ENCODE measurements around the gene LPA. TPM values are rescaled to one million over a fixed set of nuclear protein-coding genes. Genes with fewer than 3 reads are reported as not detected.
"Not testable (repeated sequence)": the region's sequence is repeated elsewhere in the genome, so short reads cannot be mapped to it uniquely, and the experiment has no call there.

LPA gene
- polyA plus RNA-seq, 1 experiment, result not detected

- no peak for DNase-seq (ENCODE audit: low read depth, low spot score)
- Histone ChIP-seq H3K4me3 (ENCODE audit: low read depth, low read length) (no peak overlapping the region), H3K9me3 (ENCODE audit: control insufficient read depth, insufficient read depth, low read length) (peaks cover 37% of the 10 kb centered on the region), H3K27me3 (ENCODE audit: control insufficient read depth, insufficient read depth, low read length) (no peaks in the 10 kb centered on the region), H3K27ac (ENCODE audit: low read depth, low read length) (no peak overlapping the region)
- TF ChIP-seq CTCF (IDR thresholded peaks at IDR 0.05; ENCODE audit: low read depth, low read length), result no peak
- POLR2A ChIA-PET, result no interaction called here
- CTCF ChIA-PET, result no interaction called here
Measured at GRCh38 chr6:160692369-160692959, 28.4 kb upstream of the LPA start.

DNA sequence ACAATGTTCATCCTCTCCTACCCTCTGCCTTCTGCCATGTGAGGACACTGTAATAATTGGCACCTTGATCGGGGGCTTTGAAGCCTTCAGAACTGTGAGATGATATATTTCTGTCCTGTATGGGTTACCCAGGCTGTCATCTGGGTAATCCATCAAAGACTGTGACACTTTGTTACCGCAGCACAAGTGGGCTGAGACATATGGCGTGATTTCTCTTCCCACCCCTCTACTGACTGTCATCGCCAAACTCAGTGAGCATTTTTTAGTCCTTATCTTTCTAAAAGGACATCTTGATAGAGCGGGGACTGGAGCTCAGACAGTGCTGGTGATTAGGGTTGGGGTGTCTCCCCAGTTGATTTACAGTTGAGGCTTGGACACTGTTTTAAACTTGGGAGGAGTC, 27.5 kb upstream of the LPA start:
- DNase-seq (ENCODE audit: low read depth, low spot score), result no peak
- Histone ChIP-seq H3K27me3 (ENCODE audit: control insufficient read depth, insufficient read depth, low read length) (no peaks in the 10 kb centered on the region), H3K27ac (ENCODE audit: low read depth, low read length) (no peak overlapping the region), H3K4me3 (ENCODE audit: low read depth, low read length) (no peak overlapping the region), H3K9me3 (ENCODE audit: control insufficient read depth, insufficient read depth, low read length) (peaks cover 37% of the 10 kb centered on the region)
- POLR2A ChIA-PET, result no interaction called here
- CTCF ChIA-PET, result no interaction called here
- no peak for TF ChIP-seq CTCF (IDR thresholded peaks at IDR 0.05; ENCODE audit: low read depth, low read length)

DNA sequence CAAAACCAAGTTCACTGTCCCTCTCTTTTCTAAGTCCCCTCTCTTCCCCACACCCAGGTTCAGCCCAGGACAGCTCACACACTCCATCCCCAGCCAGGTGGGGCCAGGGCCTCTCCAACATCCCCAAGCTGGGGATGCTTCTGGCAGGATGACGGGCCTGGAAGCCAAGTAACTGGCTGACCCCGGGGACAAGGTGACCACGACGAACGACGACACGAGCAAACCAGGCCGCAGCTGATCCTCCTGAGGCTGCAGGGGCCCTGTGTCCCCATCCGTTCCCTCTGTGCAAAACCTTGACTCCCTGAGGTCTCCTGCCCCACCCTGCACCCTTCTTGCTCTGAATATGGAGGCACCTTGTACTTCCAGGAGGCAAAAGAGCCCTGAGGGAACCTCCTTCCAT, 26.4 kb upstream of the LPA start:
- TF ChIP-seq CTCF (IDR thresholded peaks at IDR 0.05; ENCODE audit: low read depth, low read length), result no peak
- DNase-seq (ENCODE audit: low read depth, low spot score), result no peak
- ChIA-PET POLR2A (no interaction called here), CTCF (no interaction called here)
- Histone ChIP-seq H3K27ac (ENCODE audit: low read depth, low read length) (no peak overlapping the region), H3K27me3 (ENCODE audit: control insufficient read depth, insufficient read depth, low read length) (no peaks in the 10 kb centered on the region), H3K4me3 (ENCODE audit: low read depth, low read length) (no peak overlapping the region), H3K9me3 (ENCODE audit: control insufficient read depth, insufficient read depth, low read length) (peaks cover 41% of the 10 kb centered on the region)

GRCh38 chr6:160685762-160686450, 21.8 kb upstream of the LPA start:
- Histone ChIP-seq H3K27ac (ENCODE audit: low read depth, low read length) (no peak overlapping the region), H3K9me3 (ENCODE audit: control insufficient read depth, insufficient read depth, low read length) (peaks cover 28% of the 10 kb centered on the region), H3K27me3 (ENCODE audit: control insufficient read depth, insufficient read depth, low read length) (no peaks in the 10 kb centered on the region), H3K4me3 (ENCODE audit: low read depth, low read length) (no peak overlapping the region)
- ChIA-PET POLR2A (no interaction called here), CTCF (no interaction called here)
- no peak for DNase-seq (ENCODE audit: low read depth, low spot score)
- TF ChIP-seq CTCF (IDR thresholded peaks at IDR 0.05; ENCODE audit: low read depth, low read length), result no peak

GRCh38 chr6:160685101-160685761, 21.2 kb upstream of the LPA start:
- POLR2A ChIA-PET; H3K4me3 ChIP-seq (ENCODE audit: low read depth, low read length); H3K27ac ChIP-seq (ENCODE audit: low read depth, low read length); DNase-seq (ENCODE audit: low read depth, low spot score); H3K27me3 ChIP-seq (ENCODE audit: control insufficient read depth, insufficient read depth, low read length); CTCF ChIA-PET: not testable (repeated sequence)
- H3K9me3 ChIP-seq (ENCODE audit: control insufficient read depth, insufficient read depth, low read length), result peaks cover 21% of the 10 kb centered on the region

Measured in AG04450 (cell line).